Measurements from ENCODE around the gene AKNA. TPM values are rescaled to one million over a fixed set of nuclear protein-coding genes. Genes with fewer than 3 reads are reported as not detected.
"Not testable (repeated sequence)": the region's sequence is repeated elsewhere in the genome, so short reads cannot be mapped to it uniquely, and the experiment has no call there.

The AKNA gene
- polyA plus RNA-seq, 1 donor from 2014 or later, result 25.4 TPM

DNA sequence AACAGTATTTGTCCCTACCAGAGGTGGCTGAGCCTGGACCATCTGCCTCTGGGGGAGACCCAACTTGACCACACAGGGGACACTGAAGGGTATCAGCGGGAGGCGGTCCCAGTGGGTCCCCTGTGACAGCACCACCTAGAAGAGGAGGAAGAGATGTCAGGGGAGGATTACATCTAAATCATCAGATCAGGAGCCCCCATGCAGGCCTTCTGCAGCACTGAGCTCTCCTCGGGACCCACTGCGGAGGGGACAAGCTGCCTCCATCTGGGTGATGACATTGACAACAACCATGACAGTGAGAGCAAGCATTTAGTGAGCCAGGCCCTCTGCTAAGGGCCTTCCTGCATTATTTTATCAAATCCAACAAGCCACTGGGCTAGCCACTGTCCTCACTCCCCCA, 45.8 kb downstream of the AKNA start:
- H3K27ac Mint-ChIP-seq, result peak overlapping the region in 1 of 3 donors; percentile 74
- H3K9me3 Mint-ChIP-seq, result no peaks in the 10 kb centered on the region
- no peak overlapping the region for H3K4me3 Mint-ChIP-seq
- peaks cover 2% of the 10 kb centered on the region for H3K36me3 Mint-ChIP-seq
- no peaks in the 10 kb centered on the region for H3K27me3 Mint-ChIP-seq
- H3K4me1 Mint-ChIP-seq, result peaks cover 11 to 13% (median 12%) of the 10 kb centered on the region in 3 donors

DNA sequence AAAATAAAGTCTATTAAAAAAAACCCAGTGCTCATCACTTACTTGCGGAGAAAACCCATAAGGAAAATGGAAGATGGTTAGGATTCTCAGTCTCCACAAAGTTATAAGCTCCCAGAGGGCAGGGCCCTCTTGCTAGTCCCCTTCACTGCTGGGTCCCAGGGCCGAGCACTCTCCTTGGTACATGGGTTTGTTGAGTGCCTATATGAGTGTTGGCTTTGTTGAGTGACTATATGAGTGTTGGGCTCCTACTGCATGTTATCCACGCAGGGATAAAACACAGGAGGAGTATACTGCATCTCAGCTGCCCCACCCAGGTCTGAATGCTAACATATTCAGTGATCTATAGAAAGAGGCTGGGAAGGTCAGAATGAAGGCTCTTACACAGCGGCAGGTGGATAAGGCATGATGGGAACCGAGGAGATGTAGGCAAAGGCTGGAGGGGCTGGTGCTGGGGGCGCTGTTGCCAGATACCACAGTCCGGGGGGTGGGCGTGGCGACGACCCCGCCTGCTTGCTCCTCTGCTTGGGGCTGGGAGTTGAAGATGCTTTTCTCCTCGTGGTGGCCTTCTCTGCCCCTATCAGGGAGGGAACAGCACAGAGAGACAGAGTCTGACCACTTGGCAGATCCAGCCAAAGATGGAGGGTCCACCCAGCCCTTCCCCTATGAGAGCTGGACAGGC, 46.5 kb downstream of the AKNA start:
- Mint-ChIP-seq H3K4me1 (peaks cover 11 to 13% (median 12%) of the 10 kb centered on the region in 3 donors), H3K27ac (peak overlapping the region; percentile 28 to 88 (median 74)), H3K4me3 (peak overlapping the region in 1 of 4 donors; percentile 22)

DNA sequence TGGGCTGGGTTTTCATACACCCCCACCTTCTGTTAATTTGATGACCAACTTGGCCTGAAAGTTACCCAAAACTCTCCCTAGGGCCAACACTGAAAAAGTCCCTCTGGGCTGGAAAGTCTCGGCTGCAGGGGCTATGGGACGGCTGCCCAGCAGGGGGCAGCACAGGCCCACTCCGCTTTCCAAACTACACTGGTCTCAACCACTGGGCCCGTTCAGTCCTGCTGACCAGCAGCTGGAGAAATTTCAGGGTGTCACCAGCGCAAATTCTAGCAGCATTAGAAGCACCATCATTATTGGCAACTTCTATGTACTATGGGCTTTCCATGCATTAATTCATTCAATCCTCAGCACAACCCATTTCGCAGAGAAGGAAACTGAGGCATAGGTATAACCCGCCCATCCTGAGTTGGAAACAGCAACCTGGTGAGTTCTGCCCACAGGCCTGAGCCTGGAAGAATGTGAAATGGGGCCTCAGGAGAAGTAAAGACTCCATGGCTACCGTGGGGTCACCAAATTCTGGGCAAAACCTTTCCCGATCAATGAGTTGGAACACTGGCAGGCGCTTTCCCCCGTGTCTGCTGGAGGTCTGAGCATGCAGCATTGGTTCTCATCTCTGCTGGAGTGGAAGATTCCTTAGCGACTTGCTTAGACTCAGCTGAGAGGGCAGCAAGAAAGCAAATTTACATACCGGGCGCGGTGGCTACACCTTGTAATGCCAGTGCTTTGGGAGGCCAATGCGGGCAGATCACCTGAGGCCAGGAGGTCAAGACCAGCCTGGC, 48.5 kb downstream of the AKNA start:
- Mint-ChIP-seq H3K4me1 (peaks cover 11 to 12% (median 11%) of the 10 kb centered on the region in 3 donors), H3K4me3 (peak overlapping the region in 2 of 4 donors; percentile 44 to 66), H3K27ac (peak overlapping the region; percentile 13 to 81 (median 80)), H3K9me3 (no peaks in the 10 kb centered on the region), H3K36me3 (peaks cover 2% of the 10 kb centered on the region), H3K27me3 (no peaks in the 10 kb centered on the region)

More for the DNA sequence above, 46.5 kb downstream of the AKNA start:
- H3K27me3 Mint-ChIP-seq, result no peaks in the 10 kb centered on the region
- H3K36me3 Mint-ChIP-seq, result peaks cover 2% of the 10 kb centered on the region
- no peaks in the 10 kb centered on the region for H3K9me3 Mint-ChIP-seq

DNA sequence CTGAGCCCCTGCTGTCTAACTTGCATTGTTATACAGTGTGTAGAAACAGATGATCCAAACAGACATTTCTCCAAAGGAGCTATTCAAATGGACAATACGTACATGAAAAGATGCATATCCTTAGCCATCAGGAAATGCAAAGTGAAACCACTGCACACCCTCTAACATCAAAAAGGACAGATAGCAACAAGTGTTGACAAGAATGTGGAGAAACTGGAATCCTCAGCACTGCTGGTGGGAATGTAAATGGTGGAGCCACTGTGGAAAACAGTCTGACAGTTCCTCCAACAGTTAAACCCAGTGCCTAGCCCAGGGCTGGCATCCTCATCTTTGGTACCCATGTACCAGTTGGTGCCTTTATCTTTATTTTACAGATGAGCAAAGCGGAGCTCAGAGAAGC, 49.6 kb downstream of the AKNA start:
- Mint-ChIP-seq H3K36me3 (peaks cover 2% of the 10 kb centered on the region), H3K4me1 (peaks cover 11 to 12% (median 11%) of the 10 kb centered on the region in 3 donors), H3K9me3 (no peaks in the 10 kb centered on the region), H3K27ac (peak overlapping the region in 2 of 3 donors; percentile 33 to 78), H3K4me3 (no peak overlapping the region), H3K27me3 (no peaks in the 10 kb centered on the region)

DNA sequence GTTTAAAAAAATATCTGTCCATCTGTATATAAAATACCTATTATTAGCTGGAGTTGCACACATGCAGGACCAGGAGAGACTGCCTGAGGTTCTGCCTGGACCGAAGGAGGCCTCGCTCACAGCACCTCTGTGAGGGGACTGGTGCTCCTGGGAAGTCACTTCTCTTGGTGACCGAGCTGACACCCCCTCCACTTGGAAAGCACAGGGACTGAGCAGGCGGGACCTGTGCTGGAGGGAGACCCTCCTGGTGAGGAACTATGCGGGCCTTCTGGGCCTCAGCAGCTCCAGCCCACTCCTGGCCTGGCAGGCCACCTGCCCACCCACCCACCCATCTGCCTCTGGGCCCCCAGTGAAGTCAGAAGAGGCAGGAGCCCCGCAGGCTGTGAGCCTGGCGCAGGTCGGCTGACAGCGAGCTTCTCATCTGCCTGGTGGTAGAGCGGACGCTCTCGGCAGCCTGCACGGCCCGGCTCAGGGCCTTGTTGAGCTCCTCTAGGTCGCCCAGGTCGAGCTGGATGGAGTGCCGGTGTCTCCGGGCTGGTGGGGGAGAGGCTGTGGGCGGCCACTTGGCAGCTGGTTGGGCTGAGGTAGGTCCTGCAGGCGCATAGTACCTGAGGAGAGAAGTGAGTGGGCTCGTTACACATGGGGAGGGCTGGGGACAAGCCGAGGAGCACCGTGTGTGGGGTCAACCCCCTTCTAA, 50.9 kb downstream of the AKNA start:
- Mint-ChIP-seq H3K4me3 (peak overlapping the region in 1 of 4 donors; percentile 39), H3K36me3 (no peaks in the 10 kb centered on the region), H3K9me3 (no peaks in the 10 kb centered on the region), H3K27me3 (no peaks in the 10 kb centered on the region), H3K4me1 (peaks cover 9 to 17% (median 15%) of the 10 kb centered on the region in 3 donors), H3K27ac (peak overlapping the region in 1 of 3 donors; percentile 60)

DNA sequence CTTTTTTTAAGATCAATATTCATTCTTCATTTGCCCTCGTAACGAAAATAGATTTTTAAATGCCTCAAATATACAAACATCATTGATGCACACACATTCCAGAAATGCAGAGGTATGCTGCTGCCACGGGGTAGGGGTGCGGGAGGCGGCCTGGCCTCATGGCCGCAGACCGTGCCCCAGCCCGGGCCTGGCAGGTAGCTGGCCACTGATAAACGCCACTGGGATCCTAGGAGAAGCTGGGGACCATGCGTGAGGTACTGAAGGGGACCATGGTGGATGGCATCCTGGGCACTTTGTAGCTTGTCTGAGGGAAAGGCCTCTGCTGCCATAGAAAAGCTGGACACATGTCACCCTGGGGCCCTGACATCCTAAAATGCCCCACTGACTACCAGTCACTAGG, 51.6 kb downstream of the AKNA start:
- Mint-ChIP-seq H3K27ac (peak overlapping the region in 1 of 3 donors; percentile 60), H3K9me3 (no peaks in the 10 kb centered on the region), H3K36me3 (no peaks in the 10 kb centered on the region)

DNA sequence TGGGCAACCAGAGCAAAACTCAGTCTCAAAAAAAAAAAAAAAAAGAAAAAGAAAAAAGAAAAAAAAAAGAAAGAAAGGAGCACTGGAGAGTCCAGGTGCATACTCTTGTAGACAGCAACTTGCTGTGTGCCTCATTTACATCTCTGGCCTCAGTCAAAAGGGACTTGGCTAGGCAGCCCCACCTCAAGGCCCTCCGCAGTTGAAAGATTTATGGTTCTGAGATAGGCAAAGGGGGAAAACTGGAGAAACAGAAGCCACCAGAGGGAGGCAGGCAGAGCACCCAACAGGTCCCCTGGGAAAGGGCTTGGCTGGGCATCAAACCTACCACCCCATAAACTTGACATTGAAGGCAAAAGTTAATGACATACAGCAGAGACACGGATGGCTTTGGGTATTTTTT, 52.0 kb downstream of the AKNA start:
- H3K27me3 Mint-ChIP-seq, result no peaks in the 10 kb centered on the region
- peak overlapping the region in 1 of 3 donors; percentile 60 for H3K27ac Mint-ChIP-seq
- H3K4me1 Mint-ChIP-seq, result peaks cover 14 to 17% (median 15%) of the 10 kb centered on the region in 3 donors
- no peaks in the 10 kb centered on the region for H3K36me3 Mint-ChIP-seq
- H3K4me3 Mint-ChIP-seq, result peak overlapping the region in 1 of 4 donors; percentile 27
- no peaks in the 10 kb centered on the region for H3K9me3 Mint-ChIP-seq

More for the DNA sequence above, 51.6 kb downstream of the AKNA start:
- H3K4me3 Mint-ChIP-seq, result no peak overlapping the region
- no peaks in the 10 kb centered on the region for H3K27me3 Mint-ChIP-seq
- H3K4me1 Mint-ChIP-seq, result peaks cover 11 to 17% (median 15%) of the 10 kb centered on the region in 3 donors

DNA sequence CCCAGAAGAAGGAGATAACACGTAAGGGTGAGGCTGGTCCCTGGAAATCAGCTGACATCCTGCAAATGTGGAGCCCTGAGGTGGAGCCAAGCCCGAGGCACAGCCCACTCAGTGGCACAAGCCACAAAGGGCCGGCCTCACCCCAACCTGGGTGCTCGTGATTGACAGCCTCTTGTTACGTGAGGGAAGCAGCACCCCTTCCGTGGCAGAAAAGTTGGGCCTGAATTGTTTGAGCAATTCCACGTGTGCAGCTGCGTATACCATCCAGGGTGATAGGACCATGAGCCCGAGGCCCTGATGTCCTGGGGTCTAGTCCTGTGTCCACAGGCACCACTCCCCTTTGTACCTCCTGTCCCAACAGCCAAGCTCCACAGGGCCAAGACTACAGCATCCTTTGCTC, 53.3 kb downstream of the AKNA start:
- H3K27ac Mint-ChIP-seq, result peak overlapping the region in 2 of 3 donors; percentile 5 to 66
- H3K9me3 Mint-ChIP-seq, result no peaks in the 10 kb centered on the region
- peaks cover 12 to 14% (median 14%) of the 10 kb centered on the region in 3 donors for H3K4me1 Mint-ChIP-seq
- no peaks in the 10 kb centered on the region for H3K27me3 Mint-ChIP-seq
- H3K36me3 Mint-ChIP-seq, result no peaks in the 10 kb centered on the region
- H3K4me3 Mint-ChIP-seq, result no peak overlapping the region

DNA sequence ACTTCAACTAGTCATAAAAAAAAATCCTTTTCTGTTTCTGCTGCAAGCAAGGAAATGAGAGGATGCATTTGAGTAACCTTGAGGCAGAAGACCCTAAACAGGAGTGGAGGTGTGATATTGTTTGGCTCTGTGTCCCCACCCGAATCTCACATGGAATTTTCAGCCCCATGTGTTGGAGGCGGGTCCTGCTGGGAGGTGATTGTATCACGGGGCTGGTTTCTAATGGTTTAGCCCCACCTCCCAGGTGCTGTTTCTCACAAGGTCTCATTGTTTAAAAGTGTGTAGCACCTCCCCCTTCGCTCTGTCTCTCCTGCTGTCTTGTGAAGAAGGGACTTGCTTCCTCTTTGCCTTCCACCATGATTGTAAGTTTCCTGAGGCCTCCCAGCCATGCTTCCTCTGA, 54.1 kb downstream of the AKNA start:
- H3K36me3 Mint-ChIP-seq, H3K9me3 Mint-ChIP-seq, H3K27me3 Mint-ChIP-seq, H3K4me1 Mint-ChIP-seq, H3K4me3 Mint-ChIP-seq, H3K27ac Mint-ChIP-seq: not testable (repeated sequence)

DNA sequence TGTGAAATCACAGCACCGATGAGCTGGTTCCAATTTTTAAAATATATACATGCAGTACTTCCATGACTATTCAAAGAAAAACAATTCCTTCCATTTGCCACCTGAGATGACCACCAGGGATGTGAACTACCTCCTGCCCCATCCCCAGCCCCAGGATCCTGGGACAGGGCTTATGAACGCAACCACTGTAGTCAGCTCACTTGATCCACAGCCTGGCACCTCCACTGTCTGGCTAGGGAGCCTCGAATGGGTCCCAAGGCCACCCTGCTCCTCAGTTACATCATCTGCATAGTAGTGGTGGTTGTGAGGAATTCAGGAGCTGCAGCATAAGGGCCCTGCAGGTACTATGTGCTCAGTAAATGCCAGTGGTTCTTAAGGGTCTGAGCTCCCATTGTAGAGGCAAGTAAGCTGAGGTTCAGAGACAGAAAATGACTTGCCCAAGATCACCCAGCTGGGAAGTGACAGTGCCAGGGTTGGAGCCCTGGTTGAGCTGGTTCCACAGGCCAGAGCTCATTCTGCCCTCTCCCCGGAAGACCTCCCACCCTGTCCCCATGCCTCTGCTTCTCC, 55.2 kb downstream of the AKNA start:
- H3K27ac Mint-ChIP-seq, result peak overlapping the region; percentile 19 to 85 (median 82)
- peak overlapping the region in 1 of 4 donors; percentile 55 for H3K4me3 Mint-ChIP-seq
- H3K36me3 Mint-ChIP-seq, H3K4me1 Mint-ChIP-seq, H3K27me3 Mint-ChIP-seq, H3K9me3 Mint-ChIP-seq: not testable (repeated sequence)

DNA sequence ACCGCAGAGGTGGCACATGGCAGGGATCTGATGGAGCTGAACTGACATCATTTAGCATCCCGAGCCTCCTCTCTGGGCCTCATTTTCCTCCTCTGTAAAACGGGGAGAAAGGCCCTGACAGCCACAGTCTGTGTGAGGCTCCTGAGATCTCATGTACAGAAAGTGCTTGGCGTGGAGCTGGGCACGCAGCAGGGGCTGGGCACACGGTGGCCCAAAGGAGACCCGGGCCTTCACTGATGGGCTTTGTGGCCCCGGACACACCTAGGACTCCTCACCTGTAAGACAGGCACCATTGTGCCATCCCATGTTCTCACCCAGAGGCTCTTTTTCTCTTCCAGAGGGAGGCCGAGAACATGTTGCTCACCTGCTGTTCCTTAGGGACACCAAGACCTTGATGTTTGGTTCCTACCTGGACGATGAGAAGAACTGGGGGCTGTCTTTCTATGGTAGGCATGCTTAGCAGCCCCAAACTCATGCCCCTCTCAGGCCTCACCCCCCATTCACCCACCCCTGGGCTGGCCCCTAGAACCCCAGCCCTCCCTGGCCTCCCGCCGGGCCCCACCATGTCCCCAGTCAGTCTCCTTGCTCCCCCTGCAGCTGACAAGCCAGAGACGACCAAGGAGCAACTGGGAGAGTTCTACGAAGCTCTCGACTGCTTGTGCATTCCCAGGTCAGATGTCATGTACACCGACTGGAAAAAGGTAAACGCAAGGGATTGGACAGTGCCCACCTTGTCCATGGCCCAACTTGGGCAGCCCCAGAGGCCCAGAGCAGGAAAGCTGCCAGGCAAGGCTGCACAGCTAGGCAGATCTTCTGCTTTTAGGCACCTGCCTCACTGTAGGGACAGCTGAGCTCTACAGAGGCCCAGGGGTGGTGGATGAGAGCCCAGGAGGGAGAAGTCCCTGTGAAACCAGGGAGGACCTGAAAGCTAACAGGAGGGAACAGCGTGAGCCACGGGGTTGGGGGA, 56.3 kb downstream of the AKNA start:
- not testable (repeated sequence) for H3K36me3 Mint-ChIP-seq, H3K4me1 Mint-ChIP-seq, H3K27me3 Mint-ChIP-seq, H3K9me3 Mint-ChIP-seq
- Mint-ChIP-seq H3K4me3 (peak overlapping the region in 1 of 4 donors; percentile 33), H3K27ac (peak overlapping the region in 2 of 3 donors; percentile 59 to 82)

DNA sequence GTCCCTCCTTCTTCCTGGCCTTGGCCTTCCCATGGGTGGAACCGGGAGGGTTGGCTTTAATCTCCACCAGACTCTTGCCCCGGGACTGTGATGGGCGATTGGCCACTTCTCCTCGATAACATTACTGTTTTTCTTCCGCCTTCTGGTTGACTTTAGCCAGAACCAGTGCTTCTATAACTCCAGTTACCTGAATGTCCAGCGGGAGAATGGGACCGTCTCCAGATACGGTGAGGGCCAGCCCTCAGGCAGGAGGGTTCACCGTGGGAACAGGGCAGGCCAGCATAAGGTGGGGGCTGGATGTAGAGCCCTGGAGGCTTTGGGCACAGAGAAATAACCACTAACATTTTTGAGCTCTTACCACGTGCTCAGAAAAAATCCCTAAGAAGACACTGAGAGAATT, 57.1 kb downstream of the AKNA start:
- peak overlapping the region in 2 of 3 donors; percentile 12 to 59 for H3K27ac Mint-ChIP-seq
- no peaks in the 10 kb centered on the region for H3K27me3 Mint-ChIP-seq
- no peaks in the 10 kb centered on the region for H3K9me3 Mint-ChIP-seq
- peak overlapping the region in 1 of 4 donors; percentile 33 for H3K4me3 Mint-ChIP-seq
- H3K4me1 Mint-ChIP-seq, result peaks cover 6 to 8% (median 8%) of the 10 kb centered on the region in 3 donors
- H3K36me3 Mint-ChIP-seq, result no peaks in the 10 kb centered on the region

DNA sequence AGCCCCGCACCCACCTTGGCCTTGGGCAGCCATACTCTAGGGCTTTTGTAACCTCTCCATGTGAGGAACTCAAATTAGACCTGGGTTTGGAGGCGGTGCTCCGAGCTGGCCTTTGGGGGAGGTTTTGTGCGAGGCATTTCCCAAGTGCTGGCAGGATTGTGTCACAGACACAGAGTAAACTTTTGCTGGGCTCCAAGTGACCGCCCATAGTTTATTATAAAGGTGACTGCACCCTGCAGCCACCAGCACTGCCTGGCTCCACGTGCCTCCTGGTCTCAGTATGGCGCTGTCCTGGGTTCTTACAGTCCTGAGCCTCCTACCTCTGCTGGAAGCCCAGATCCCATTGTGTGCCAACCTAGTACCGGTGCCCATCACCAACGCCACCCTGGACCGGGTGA, 58.2 kb downstream of the AKNA start, which contains the start of gene ORM2:
Gene ORM2, plus strand, starts transcription at position 245 of the 398 bp plus-strand sequence. Its CDS starts 36 bp downstream, at position 281.
- peak within 1 kb of the TSS in 1 of 4 donors; percentile 33 for H3K4me3 Mint-ChIP-seq
- H3K36me3 Mint-ChIP-seq, H3K9me3 Mint-ChIP-seq: not testable (repeated sequence)

More for the DNA sequence above, 58.2 kb downstream of the AKNA start, which contains the start of gene ORM2:
- not testable (repeated sequence) for H3K27me3 Mint-ChIP-seq, H3K4me1 Mint-ChIP-seq
- peak within 1 kb of the TSS in 2 of 3 donors; percentile 12 to 59 for H3K27ac Mint-ChIP-seq
